Measurements from ENCODE around the gene BRAF.
"Not testable (repeated sequence)": the region's sequence is repeated elsewhere in the genome, so short reads cannot be mapped to it uniquely, and the experiment has no call there.

The BRAF gene

GRCh38 chr7:140771826-140772225 is 152.9 kb downstream of the BRAF start:
- Histone ChIP-seq H3K27me3 (ENCODE audit: control insufficient read depth, insufficient read depth, low read length) (no peaks in the 10 kb centered on the region), H3K9me3 (ENCODE audit: control insufficient read depth, insufficient read depth, low read depth, low read length) (no peaks in the 10 kb centered on the region), H3K27ac (ENCODE audit: low read depth, low read length) (no peak overlapping the region), H3K4me1 (ENCODE audit: control insufficient read depth, insufficient read depth, low read length) (no peaks in the 10 kb centered on the region), H3K4me3 (ENCODE audit: low read depth, low read length) (no peak overlapping the region), H3K36me3 (ENCODE audit: control insufficient read depth, insufficient read depth, low read length) (peaks cover 17% of the 10 kb centered on the region), H3K9ac (ENCODE audit: low read length) (no peak overlapping the region)

GRCh38 chr7:140769852-140770251 is 154.9 kb downstream of the BRAF start:
- no peaks in the 10 kb centered on the region for H3K9me3 ChIP-seq (ENCODE audit: control insufficient read depth, insufficient read depth, low read depth, low read length)
- H3K36me3 ChIP-seq (ENCODE audit: control insufficient read depth, insufficient read depth, low read length): peaks cover 4% of the 10 kb centered on the region
- no peaks in the 10 kb centered on the region for H3K27me3 ChIP-seq (ENCODE audit: control insufficient read depth, insufficient read depth, low read length)
- H3K4me1 ChIP-seq (ENCODE audit: control insufficient read depth, insufficient read depth, low read length): no peaks in the 10 kb centered on the region
- H3K27ac ChIP-seq (ENCODE audit: low read depth, low read length): no peak overlapping the region
- no peak overlapping the region for H3K9ac ChIP-seq (ENCODE audit: low read length)
- no peak overlapping the region for H3K4me3 ChIP-seq (ENCODE audit: low read depth, low read length)

- H3K4me3 ChIP-seq (ENCODE audit: low read depth, low read length): no peak overlapping the region
- H3K27ac ChIP-seq (ENCODE audit: low read depth, low read length): no peak overlapping the region
- H3K4me1 ChIP-seq (ENCODE audit: control insufficient read depth, insufficient read depth, low read length): no peaks in the 10 kb centered on the region
- no peaks in the 10 kb centered on the region for H3K27me3 ChIP-seq (ENCODE audit: control insufficient read depth, insufficient read depth, low read length)
- no peaks in the 10 kb centered on the region for H3K9me3 ChIP-seq (ENCODE audit: control insufficient read depth, insufficient read depth, low read depth, low read length)
- no peak overlapping the region for H3K9ac ChIP-seq (ENCODE audit: low read length)
- H3K36me3 ChIP-seq (ENCODE audit: control insufficient read depth, insufficient read depth, low read length): no peaks in the 10 kb centered on the region
Observed at GRCh38 chr7:140767418-140767817, 157.3 kb downstream of the BRAF start.

GRCh38 chr7:140765441-140765840 is 159.3 kb downstream of the BRAF start:
- H3K36me3 ChIP-seq (ENCODE audit: control insufficient read depth, insufficient read depth, low read length); H3K9me3 ChIP-seq (ENCODE audit: control insufficient read depth, insufficient read depth, low read depth, low read length); H3K9ac ChIP-seq (ENCODE audit: low read length); H3K4me3 ChIP-seq (ENCODE audit: low read depth, low read length); H3K27ac ChIP-seq (ENCODE audit: low read depth, low read length); H3K27me3 ChIP-seq (ENCODE audit: control insufficient read depth, insufficient read depth, low read length); H3K4me1 ChIP-seq (ENCODE audit: control insufficient read depth, insufficient read depth, low read length): not testable (repeated sequence)

- H3K9me3 ChIP-seq (ENCODE audit: control insufficient read depth, insufficient read depth, low read depth, low read length); H3K9ac ChIP-seq (ENCODE audit: low read length); H3K36me3 ChIP-seq (ENCODE audit: control insufficient read depth, insufficient read depth, low read length); H3K4me1 ChIP-seq (ENCODE audit: control insufficient read depth, insufficient read depth, low read length); H3K27ac ChIP-seq (ENCODE audit: low read depth, low read length); H3K4me3 ChIP-seq (ENCODE audit: low read depth, low read length); H3K27me3 ChIP-seq (ENCODE audit: control insufficient read depth, insufficient read depth, low read length): not testable (repeated sequence)
Observed at GRCh38 chr7:140763166-140763565, 161.6 kb downstream of the BRAF start.

GRCh38 chr7:140761375-140761774 is 163.4 kb downstream of the BRAF start:
- H3K4me1 ChIP-seq (ENCODE audit: control insufficient read depth, insufficient read depth, low read length); H3K36me3 ChIP-seq (ENCODE audit: control insufficient read depth, insufficient read depth, low read length); H3K4me3 ChIP-seq (ENCODE audit: low read depth, low read length); H3K27me3 ChIP-seq (ENCODE audit: control insufficient read depth, insufficient read depth, low read length); H3K9ac ChIP-seq (ENCODE audit: low read length); H3K9me3 ChIP-seq (ENCODE audit: control insufficient read depth, insufficient read depth, low read depth, low read length); H3K27ac ChIP-seq (ENCODE audit: low read depth, low read length): not testable (repeated sequence)

GRCh38 chr7:140754506-140754905 is 170.2 kb downstream of the BRAF start:
- H3K4me1 ChIP-seq (ENCODE audit: control insufficient read depth, insufficient read depth, low read length): 0 out of 2 replicates have a peak, but pooled peaks cover 4% of the 10 kb centered on the region
- 0 out of 2 replicates have a peak, but pooled peaks cover 4% of the 10 kb centered on the region for H3K36me3 ChIP-seq (ENCODE audit: control insufficient read depth, insufficient read depth, low read length)
- H3K9me3 ChIP-seq (ENCODE audit: control insufficient read depth, insufficient read depth, low read depth, low read length): no peaks in the 10 kb centered on the region
- H3K4me3 ChIP-seq (ENCODE audit: low read depth, low read length): no peak overlapping the region
- no peaks in the 10 kb centered on the region for H3K27me3 ChIP-seq (ENCODE audit: control insufficient read depth, insufficient read depth, low read length)
- no peak overlapping the region; the same call in 1 of the 2 replicates for H3K27ac ChIP-seq (ENCODE audit: low read depth, low read length)
- no peak overlapping the region for H3K9ac ChIP-seq (ENCODE audit: low read length)

GRCh38 chr7:140752533-140752932 is 172.2 kb downstream of the BRAF start:
- Histone ChIP-seq H3K27me3 (ENCODE audit: control insufficient read depth, insufficient read depth, low read length) (no peaks in the 10 kb centered on the region), H3K36me3 (ENCODE audit: control insufficient read depth, insufficient read depth, low read length) (peaks cover 8% of the 10 kb centered on the region; the same call in 1 of the 2 replicates), H3K4me3 (ENCODE audit: low read depth, low read length) (no peak overlapping the region), H3K4me1 (ENCODE audit: control insufficient read depth, insufficient read depth, low read length) (0 out of 2 replicates have a peak, but pooled peaks cover 4% of the 10 kb centered on the region), H3K9ac (ENCODE audit: low read length) (no peak overlapping the region), H3K9me3 (ENCODE audit: control insufficient read depth, insufficient read depth, low read depth, low read length) (no peaks in the 10 kb centered on the region), H3K27ac (ENCODE audit: low read depth, low read length) (no peak overlapping the region)

GRCh38 chr7:140746751-140747150 is 178.0 kb downstream of the BRAF start:
- Histone ChIP-seq H3K9me3 (ENCODE audit: control insufficient read depth, insufficient read depth, low read depth, low read length) (no peaks in the 10 kb centered on the region), H3K9ac (ENCODE audit: low read length) (no peak overlapping the region), H3K4me1 (ENCODE audit: control insufficient read depth, insufficient read depth, low read length) (no peaks in the 10 kb centered on the region), H3K27ac (ENCODE audit: low read depth, low read length) (no peak overlapping the region), H3K36me3 (ENCODE audit: control insufficient read depth, insufficient read depth, low read length) (peaks cover 7% of the 10 kb centered on the region; the same call in 1 of the 2 replicates), H3K27me3 (ENCODE audit: control insufficient read depth, insufficient read depth, low read length) (no peaks in the 10 kb centered on the region), H3K4me3 (ENCODE audit: low read depth, low read length) (no peak overlapping the region)

- Histone ChIP-seq H3K4me1 (ENCODE audit: control insufficient read depth, insufficient read depth, low read length) (peaks cover 4% of the 10 kb centered on the region), H3K27ac (ENCODE audit: low read depth, low read length) (no peak overlapping the region; the same call in 1 of the 2 replicates), H3K4me3 (ENCODE audit: low read depth, low read length) (no peak overlapping the region), H3K36me3 (ENCODE audit: control insufficient read depth, insufficient read depth, low read length) (peaks cover 7% of the 10 kb centered on the region; the same call in 1 of the 2 replicates), H3K9me3 (ENCODE audit: control insufficient read depth, insufficient read depth, low read depth, low read length) (no peaks in the 10 kb centered on the region), H3K27me3 (ENCODE audit: control insufficient read depth, insufficient read depth, low read length) (no peaks in the 10 kb centered on the region), H3K9ac (ENCODE audit: low read length) (no peak overlapping the region)
Observed at GRCh38 chr7:140745266-140746058, 179.3 kb downstream of the BRAF start.

GRCh38 chr7:140744005-140744404 is 180.7 kb downstream of the BRAF start:
- peaks cover 10% of the 10 kb centered on the region for H3K36me3 ChIP-seq (ENCODE audit: control insufficient read depth, insufficient read depth, low read length)
- H3K4me3 ChIP-seq (ENCODE audit: low read depth, low read length): no peak overlapping the region
- H3K27ac ChIP-seq (ENCODE audit: low read depth, low read length): no peak overlapping the region
- no peaks in the 10 kb centered on the region for H3K27me3 ChIP-seq (ENCODE audit: control insufficient read depth, insufficient read depth, low read length)
- H3K9ac ChIP-seq (ENCODE audit: low read length): no peak overlapping the region
- no peaks in the 10 kb centered on the region for H3K9me3 ChIP-seq (ENCODE audit: control insufficient read depth, insufficient read depth, low read depth, low read length)
- peaks cover 6% of the 10 kb centered on the region for H3K4me1 ChIP-seq (ENCODE audit: control insufficient read depth, insufficient read depth, low read length)
